Neural crest cell (in vitro differentiated cells): Measurements from ENCODE around the gene GNAO1. TPM values are rescaled to one million over a fixed set of nuclear protein-coding genes. Genes with fewer than 3 reads are reported as not detected.

ENCODE experiments used
- DNase-seq: peaks from one replicate; pipeline ENCODE4 v3.0.0; 2021; ENCODE audit warnings: low read depth, mixed read lengths, low spot score
- H3K27ac Mint-ChIP-seq: one replicate; pipeline ENCODE4 v1.8.0; 2021; ENCODE audit warnings: mild to moderate bottlenecking, mixed read lengths; ENCODE audit not compliant: unreplicated experiment
- H3K27me3 Mint-ChIP-seq: 2 replicates; pipeline ENCODE4 v1.8.0; 2021; ENCODE audit warnings: low read depth, mild to moderate bottlenecking, mixed read lengths
- H3K36me3 Mint-ChIP-seq: 2 replicates; pipeline ENCODE4 v1.8.0; 2021; ENCODE audit warnings: low read depth, mild to moderate bottlenecking, mixed read lengths
- H3K4me1 Mint-ChIP-seq: 2 replicates; pipeline ENCODE4 v1.8.0; 2021; ENCODE audit warnings: mixed read lengths
- H3K4me3 Mint-ChIP-seq: one replicate; pipeline ENCODE4 v1.8.0; 2021; ENCODE audit warnings: mild to moderate bottlenecking, mixed read lengths
- H3K9me3 Mint-ChIP-seq: 2 replicates; pipeline ENCODE4 v1.8.0; 2021; ENCODE audit warnings: mixed read lengths
- total RNA-seq: library from RNA; stranded (reverse); gene quantifications from 2 replicates; pipeline ENCODE4 v1.2.1, GENCODE V29; 2021
- TF ChIP-seq, protein P1 (sequence below): fragments of 200-600 bp; sonication (generic); conservative IDR thresholded peaks from 2 replicates; pipeline ENCODE4 v1.5.0; 2021; ENCODE audit warnings: antibody characterized with exemption, mild to moderate bottlenecking

Gene GNAO1
- total RNA-seq, 1 donor from 2014 or later = 22.2 TPM

DNA sequence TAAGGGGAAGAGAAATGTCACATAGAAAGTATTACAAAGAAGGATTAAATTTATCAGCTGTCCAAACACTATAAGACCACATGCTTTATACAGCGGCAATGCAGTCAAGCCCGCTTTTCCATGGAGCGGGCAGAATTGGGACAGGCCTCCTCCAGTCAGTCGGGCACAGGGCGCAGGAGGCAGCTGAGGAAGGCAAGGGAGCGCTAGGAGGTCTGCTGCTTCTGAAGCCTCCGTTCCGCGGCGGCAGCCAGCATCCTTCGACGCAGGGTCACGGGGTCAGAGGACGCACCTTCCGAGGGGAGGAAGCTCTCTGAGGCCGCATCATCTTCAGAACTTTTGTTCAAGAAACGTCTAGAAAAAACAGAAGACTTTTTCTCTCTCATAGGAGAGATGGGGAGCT lies 171.4 kb downstream of the GNAO1 start:
- Mint-ChIP-seq H3K9me3 (no peaks in the 10 kb centered on the region), H3K36me3 (no peaks in the 10 kb centered on the region), H3K27me3 (no peaks in the 10 kb centered on the region), H3K4me3 (no peak overlapping the region), H3K27ac (no peak overlapping the region), H3K4me1 (peaks cover 8% of the 10 kb centered on the region)
- TF ChIP-seq, protein P1, sequence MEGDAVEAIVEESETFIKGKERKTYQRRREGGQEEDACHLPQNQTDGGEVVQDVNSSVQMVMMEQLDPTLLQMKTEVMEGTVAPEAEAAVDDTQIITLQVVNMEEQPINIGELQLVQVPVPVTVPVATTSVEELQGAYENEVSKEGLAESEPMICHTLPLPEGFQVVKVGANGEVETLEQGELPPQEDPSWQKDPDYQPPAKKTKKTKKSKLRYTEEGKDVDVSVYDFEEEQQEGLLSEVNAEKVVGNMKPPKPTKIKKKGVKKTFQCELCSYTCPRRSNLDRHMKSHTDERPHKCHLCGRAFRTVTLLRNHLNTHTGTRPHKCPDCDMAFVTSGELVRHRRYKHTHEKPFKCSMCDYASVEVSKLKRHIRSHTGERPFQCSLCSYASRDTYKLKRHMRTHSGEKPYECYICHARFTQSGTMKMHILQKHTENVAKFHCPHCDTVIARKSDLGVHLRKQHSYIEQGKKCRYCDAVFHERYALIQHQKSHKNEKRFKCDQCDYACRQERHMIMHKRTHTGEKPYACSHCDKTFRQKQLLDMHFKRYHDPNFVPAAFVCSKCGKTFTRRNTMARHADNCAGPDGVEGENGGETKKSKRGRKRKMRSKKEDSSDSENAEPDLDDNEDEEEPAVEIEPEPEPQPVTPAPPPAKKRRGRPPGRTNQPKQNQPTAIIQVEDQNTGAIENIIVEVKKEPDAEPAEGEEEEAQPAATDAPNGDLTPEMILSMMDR = no peak
- no peak for DNase-seq

DNA sequence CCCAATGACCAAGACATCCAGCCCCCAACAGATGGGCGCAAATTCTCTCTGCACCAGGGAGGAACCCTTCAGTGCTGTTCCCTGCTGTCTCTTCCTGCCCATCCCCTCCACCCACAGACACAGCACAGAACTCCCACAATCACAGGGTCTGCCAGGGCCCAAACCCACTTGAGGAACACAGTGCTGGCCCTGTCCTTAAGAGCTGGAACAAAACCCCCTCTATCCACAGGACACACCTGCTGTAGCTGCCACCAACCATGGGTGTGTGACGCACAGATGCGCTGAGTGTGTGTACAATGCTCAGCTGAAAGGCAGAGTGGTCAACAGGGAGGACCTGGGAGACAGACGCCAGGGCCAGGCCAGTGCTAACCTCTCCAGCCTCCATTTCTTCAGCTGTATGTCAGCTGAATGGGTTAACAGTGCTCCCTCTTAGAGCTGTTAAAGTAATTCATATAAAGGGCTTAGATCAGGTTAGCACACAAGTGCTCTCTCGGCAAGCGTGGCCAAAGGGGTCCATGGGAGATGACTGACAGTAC lies 172.0 kb downstream of the GNAO1 start:
- Mint-ChIP-seq H3K4me1 (peaks cover 3% of the 10 kb centered on the region), H3K4me3 (no peak overlapping the region), H3K27ac (no peak overlapping the region), H3K9me3 (no peaks in the 10 kb centered on the region), H3K36me3 (no peaks in the 10 kb centered on the region), H3K27me3 (no peaks in the 10 kb centered on the region)
- TF ChIP-seq, protein P1 = no peak
- DNase-seq = no peak

- H3K4me3 Mint-ChIP-seq = no peak overlapping the region
- no peaks in the 10 kb centered on the region for H3K27me3 Mint-ChIP-seq
- TF ChIP-seq, protein P1 = no peak
- peaks cover 3% of the 10 kb centered on the region for H3K36me3 Mint-ChIP-seq
- H3K9me3 Mint-ChIP-seq = no peaks in the 10 kb centered on the region
- no peak overlapping the region for H3K27ac Mint-ChIP-seq
- no peak for DNase-seq
- no peaks in the 10 kb centered on the region for H3K4me1 Mint-ChIP-seq
Observed at GRCh38 chr16:56363781-56364565, 172.7 kb downstream of the GNAO1 start.

- Mint-ChIP-seq H3K4me1 (no peaks in the 10 kb centered on the region), H3K27me3 (no peaks in the 10 kb centered on the region), H3K4me3 (no peak overlapping the region), H3K9me3 (no peaks in the 10 kb centered on the region), H3K36me3 (peaks cover 5% of the 10 kb centered on the region), H3K27ac (no peak overlapping the region)
- DNase-seq = no peak
- TF ChIP-seq, protein P1 = no peak
Observed at GRCh38 chr16:56364865-56365264, 173.6 kb downstream of the GNAO1 start.

GRCh38 chr16:56365552-56365951 lies 174.3 kb downstream of the GNAO1 start:
- Mint-ChIP-seq H3K27me3 (no peaks in the 10 kb centered on the region), H3K4me3 (no peak overlapping the region), H3K27ac (no peak overlapping the region), H3K4me1 (peaks cover 4% of the 10 kb centered on the region), H3K36me3 (peaks cover 7% of the 10 kb centered on the region), H3K9me3 (no peaks in the 10 kb centered on the region)
- TF ChIP-seq, protein P1 = no peak
- no peak for DNase-seq
